Liver (tissue), 3 donors: ENCODE results near the gene HUWE1.

ENCODE experiments used
- CTCF ChIP-seq: fragments of 150-350 bp; IDR thresholded peaks from 2 replicates; pipeline ENCODE4 v1.5.1; 2017; ENCODE audit warnings: improper control_type of control experiment, low read depth, low read length; ENCODE audit not compliant: missing input control
- EGR1 ChIP-seq, 2 donors: IDR thresholded peaks; 2 replicates each; pipeline ENCODE4 v1.6.1; 2016 to 2018; ENCODE audit warnings: antibody characterized with exemption in 2 of 2, low read depth in 2 of 2
- FOXA1 ChIP-seq: IDR thresholded peaks from 2 replicates; pipeline ENCODE4 v1.6.1; 2016; ENCODE audit warnings: antibody characterized with exemption
- GABPA ChIP-seq, 2 donors: IDR thresholded peaks in 1 of 2; conservative IDR thresholded peaks in 1 of 2; 2 replicates each; pipeline ENCODE4 v1.6.1; 2016; ENCODE audit warnings: antibody characterized with exemption in 2 of 2, mild to moderate bottlenecking in 1 of 2, moderate library complexity in 1 of 2
- JUND ChIP-seq, 2 donors: IDR thresholded peaks; 2 replicates each; pipeline ENCODE4 v1.6.1; 2016; ENCODE audit warnings: antibody characterized with exemption in 2 of 2
- REST ChIP-seq: IDR thresholded peaks from 2 replicates; pipeline ENCODE4 v1.6.1; 2016; ENCODE audit warnings: antibody characterized with exemption, mild to moderate bottlenecking
- RXRA ChIP-seq, 2 donors: IDR thresholded peaks; 2 replicates each; pipeline ENCODE4 v1.6.1; 2017 to 2018; ENCODE audit warnings: antibody characterized with exemption in 2 of 2, mild to moderate bottlenecking in 1 of 2
- SP1 ChIP-seq: IDR thresholded peaks from 2 replicates; pipeline ENCODE4 v1.6.1; 2018; ENCODE audit warnings: antibody characterized with exemption, mild to moderate bottlenecking
- YY1 ChIP-seq: IDR thresholded peaks from 2 replicates; pipeline ENCODE4 v1.6.1; 2016; ENCODE audit warnings: antibody characterized with exemption, mild to moderate bottlenecking
- ZBTB33 ChIP-seq: IDR thresholded peaks from 2 replicates; pipeline ENCODE4 v1.6.1; 2016; ENCODE audit warnings: antibody characterized with exemption
- TF ChIP-seq, protein P1 (sequence below): IDR thresholded peaks from 2 replicates; pipeline ENCODE4 v1.6.1; 2016; ENCODE audit warnings: antibody characterized with exemption
- donor health status: healthy.
- donor health status: healthy.

GRCh38 chrX:53685711-53686110, 808 bp downstream of the HUWE1 start:
- TF ChIP-seq CTCF: no peak
- TF ChIP-seq YY1: no peak
- TF ChIP-seq REST: no peak
- no peak for TF ChIP-seq ZBTB33
- TF ChIP-seq, protein P1, sequence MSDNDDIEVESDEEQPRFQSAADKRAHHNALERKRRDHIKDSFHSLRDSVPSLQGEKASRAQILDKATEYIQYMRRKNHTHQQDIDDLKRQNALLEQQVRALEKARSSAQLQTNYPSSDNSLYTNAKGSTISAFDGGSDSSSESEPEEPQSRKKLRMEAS: no peak
- TF ChIP-seq SP1: no peak
- no peak for TF ChIP-seq RXRA (IDR thresholded peaks at IDR 0.05)
- no peak for TF ChIP-seq FOXA1
- no peak for TF ChIP-seq JUND (IDR thresholded peaks at IDR 0.05)
- no peak for TF ChIP-seq EGR1 (IDR thresholded peaks at IDR 0.05; ENCODE audit: low read depth in 2 of 2)
- no peak for TF ChIP-seq GABPA (IDR thresholded peaks at IDR 0.05 in 1 of 2, conservative IDR thresholded peaks at IDR 0.05 in 1 of 2)
